GM18507 (cell line): Measurements from ENCODE around the gene NAA20.

Source experiments
- DNase-seq: peaks from one replicate; pipeline ENCODE4 v3.0.0; 2011; ENCODE audit warnings: low read depth; ENCODE audit not compliant: insufficient read length; ENCODE audit errors: extremely low spot score
- FAIRE-seq: peaks from 2 replicates; lab custom pipeline; 2011; peaks lifted over from hg19 to GRCh38; lab: Jason Lieb, UNC

NAA20 gene

DNA sequence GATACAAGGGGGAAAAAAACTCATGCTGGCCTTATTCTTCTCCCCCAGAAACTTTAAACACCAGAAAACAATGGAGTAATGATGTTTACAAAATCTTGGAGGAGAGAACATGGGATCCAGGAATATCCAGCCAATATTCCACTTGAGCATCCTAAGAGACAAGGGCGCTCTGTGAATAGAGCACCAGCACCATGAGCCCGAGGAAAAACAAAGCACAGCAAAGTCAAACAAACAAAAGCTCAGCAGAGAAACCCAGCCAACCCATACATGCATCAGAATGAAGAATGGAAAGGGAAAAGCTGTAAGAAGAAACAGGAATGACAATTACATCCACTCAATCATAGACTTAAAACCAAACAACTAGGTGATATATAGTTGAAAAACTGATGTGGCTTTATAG is 4.6 kb upstream of the NAA20 start:
- no peak for FAIRE-seq
- DNase-seq = no peak

DNA sequence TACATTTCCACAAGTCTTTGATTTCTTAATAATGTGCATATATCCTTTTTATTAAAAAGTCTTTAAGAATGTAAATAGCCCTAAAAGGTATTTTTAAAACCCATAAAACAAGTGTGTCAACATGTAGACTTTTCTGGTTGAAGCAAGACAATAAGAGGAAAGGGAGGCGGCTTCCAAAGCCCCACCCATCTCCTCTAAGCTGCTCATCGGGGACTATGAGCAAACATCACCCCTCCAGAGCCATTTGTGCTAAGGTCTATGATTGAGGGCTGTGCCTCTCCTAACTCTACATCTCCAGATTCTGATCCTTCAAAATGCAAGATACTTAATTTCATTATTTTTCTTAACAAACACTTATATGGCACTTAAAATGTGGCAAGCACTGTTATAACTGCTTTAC is 2.5 kb upstream of the NAA20 start:
- FAIRE-seq (no peak), DNase-seq (no peak)

DNA sequence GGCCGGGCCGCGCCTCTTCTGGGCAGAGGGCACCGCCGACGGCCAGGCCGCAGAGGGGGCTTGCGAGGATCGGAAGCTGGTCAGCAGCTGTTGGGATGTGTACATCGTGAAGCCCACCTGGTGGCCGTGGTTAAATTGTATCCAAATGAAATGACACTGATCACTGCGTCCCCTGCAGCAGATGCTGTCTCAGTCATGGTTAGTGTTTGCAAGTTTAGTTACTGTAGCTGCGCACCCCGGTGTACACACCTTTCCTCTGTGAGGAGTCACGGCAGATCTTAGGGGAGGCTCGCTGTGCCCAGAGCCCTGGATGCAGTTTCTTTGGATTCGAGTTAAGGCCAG is 653 bp downstream of the NAA20 start:
- FAIRE-seq (no peak), DNase-seq (no peak)

DNA sequence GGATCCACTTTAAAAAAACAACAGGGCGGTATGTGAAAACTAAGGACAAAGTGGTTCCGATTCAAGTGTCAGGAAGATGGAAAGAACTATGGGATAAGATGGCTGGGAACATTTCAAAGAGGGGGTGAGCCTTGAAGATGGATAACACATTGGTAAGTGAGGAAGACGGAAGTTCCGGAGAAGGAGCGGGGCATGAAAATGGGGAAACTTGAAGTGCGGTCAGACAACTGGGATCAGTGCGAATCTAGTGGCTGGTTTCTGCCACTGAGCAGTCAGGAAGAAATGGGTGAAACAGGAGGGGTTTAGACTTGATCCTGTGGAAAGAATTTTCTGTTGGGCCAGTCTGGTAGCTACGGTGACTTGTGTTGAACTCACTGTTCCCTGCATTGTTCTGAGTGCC is 1.2 kb downstream of the NAA20 start:
- DNase-seq = no peak
- FAIRE-seq = no peak

DNA sequence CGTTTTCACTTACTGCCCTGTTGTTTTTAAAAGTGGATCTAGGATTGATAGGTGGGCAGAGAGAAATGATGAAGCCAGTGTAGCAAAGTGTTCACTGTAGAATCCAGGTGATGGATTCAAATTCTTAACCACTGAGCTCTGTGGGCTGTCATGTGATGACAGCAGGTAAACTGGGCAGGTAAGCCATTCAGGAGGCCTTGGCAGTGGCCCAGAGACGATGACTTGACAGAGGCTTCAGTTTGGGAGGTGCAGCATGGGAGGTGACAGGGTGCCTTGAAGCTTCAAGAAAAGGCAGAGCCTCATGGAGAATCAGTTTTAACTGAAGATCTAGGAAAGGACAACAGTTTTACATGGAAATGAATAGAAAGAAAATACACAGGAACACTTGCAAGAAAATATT is 2.0 kb downstream of the NAA20 start:
- no peak for DNase-seq
- no peak for FAIRE-seq

DNA sequence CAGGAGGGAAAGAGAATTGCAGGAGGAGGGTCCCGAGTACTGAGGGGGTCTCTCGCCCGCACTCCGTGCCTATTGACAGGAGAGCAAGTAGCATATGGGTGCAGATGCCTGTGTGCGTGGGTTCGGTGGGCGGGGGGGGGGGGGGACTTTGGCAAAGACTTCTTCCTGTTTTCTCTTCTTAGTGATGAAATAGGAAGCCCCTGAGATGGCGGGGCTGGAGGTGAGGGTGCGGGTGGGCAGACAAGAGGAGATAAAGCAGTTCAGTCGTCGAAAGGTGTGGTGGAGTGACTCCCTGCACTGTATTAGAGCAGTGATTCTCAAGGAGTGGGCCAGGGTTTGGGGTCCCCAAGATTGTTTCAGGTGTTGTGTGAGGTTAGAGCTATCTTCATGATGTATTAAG is 3.7 kb downstream of the NAA20 start:
- FAIRE-seq = no peak

DNA sequence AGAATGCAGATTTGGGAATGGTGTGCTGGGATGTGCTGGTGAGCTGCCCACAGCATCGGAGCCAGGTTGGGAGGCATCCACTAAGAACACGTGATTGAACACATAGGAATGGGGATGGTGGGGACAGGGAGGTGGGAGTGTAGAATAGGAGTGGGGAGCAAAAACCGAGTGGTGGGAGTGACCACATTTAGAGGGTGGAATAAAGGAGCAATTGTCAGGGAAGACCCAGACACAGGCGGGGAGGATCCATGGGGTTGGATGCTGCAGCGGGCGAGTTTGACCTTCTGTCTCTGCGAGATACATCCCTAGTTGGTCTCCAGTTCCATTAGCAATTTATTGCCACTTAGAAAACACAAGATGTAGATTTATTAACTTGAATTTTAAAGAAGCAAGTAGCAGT is 4.7 kb downstream of the NAA20 start:
- DNase-seq = no peak
- no peak for FAIRE-seq

More for the DNA sequence above, 3.7 kb downstream of the NAA20 start:
- DNase-seq = no peak

DNA sequence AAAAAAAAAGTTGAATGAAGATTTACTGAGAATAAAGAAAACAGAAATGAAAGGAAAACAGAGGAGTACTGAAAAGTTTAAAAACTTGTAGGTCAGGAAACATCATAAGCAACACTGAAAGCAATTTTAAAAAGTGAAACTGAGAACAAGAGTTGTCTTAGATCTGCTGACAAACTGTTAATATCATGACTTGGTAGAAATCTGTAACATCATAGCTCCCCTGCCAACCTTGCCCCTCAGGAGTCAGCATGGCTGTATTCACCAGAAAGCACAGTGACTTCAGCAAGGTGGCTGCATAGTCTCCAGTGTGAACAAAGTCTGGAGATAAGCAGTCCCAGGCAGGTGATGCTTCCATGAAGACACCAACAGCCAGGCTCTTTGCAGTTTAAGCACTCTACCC is 5.3 kb downstream of the NAA20 start:
- FAIRE-seq (peak; percentile 49), DNase-seq (no peak)

DNA sequence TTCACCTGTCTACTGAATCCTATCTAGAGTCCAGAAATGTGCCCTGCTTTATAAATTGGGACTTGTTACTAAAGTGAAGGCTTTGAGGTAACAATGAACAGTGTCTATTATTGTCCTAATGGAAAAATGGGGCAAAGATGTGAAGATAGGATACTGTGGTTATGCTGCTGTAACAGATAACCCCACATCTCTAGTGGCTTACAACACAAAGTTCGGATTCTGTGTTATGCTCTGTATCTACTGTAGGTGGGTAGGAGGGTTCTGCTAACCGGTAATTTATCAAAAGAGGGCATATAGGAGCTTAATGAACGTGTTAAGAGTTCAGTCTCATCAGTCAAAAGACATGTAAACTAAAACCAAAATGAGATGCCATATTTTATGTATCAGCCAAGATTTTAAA is 6.2 kb downstream of the NAA20 start:
- FAIRE-seq (no peak), DNase-seq (no peak)

DNA sequence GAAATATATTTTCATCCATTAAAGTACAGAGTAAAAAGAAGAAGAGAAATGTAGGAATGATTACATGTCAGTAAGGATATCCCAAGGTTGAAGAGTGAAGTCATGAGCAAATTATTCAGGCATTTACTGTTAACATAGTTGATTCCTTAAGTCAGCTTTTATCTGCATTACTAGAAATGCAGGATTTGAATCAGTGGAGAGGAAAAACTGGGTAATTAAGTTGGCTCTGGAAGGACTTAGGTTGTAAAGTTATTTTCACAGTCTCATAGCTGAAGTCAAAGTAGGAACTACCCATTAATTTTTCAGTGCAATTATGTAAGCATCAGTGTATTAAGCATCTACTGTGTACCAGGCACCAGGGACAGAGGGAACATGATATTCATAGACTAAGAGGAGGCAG is 7.8 kb downstream of the NAA20 start:
- no peak for DNase-seq
- no peak for FAIRE-seq

DNA sequence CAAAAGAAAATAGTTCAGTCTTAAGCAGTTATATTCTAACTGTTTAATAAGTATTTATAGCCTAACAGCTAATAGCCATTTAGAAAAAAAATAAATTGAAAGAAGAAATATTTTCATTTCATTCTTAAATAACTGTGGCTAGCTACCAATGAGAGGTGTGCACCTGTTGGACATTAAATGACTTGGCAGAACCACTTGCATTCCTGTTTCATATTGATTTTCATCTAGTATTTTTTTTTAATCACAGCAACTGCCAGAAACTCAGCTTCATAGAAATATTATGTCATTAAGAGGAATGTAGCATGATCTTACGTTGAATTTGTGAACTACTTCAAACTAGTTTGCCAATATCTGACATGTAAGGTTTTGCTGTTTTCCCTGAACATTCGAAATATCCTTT is 10.1 kb downstream of the NAA20 start:
- FAIRE-seq (no peak), DNase-seq (no peak)

DNA sequence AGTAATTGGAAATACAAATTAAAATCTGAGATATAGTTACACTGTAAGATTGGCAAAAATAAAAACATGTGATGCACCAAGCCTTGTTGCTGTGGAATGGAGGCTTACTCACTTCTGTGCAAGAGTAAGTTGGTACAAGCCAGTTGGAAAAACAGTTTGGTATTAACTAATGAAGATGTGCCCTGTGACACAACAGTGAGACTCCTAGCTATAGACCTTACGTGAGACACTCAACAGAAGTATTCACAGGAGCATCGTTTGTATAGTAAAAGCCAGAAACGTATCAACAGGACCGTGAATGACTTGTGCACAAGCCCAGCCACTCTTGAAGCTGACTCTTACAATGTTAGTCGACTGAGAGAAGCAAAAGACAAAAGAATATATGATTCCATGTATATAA is 14.6 kb downstream of the NAA20 start:
- no peak for DNase-seq

DNA sequence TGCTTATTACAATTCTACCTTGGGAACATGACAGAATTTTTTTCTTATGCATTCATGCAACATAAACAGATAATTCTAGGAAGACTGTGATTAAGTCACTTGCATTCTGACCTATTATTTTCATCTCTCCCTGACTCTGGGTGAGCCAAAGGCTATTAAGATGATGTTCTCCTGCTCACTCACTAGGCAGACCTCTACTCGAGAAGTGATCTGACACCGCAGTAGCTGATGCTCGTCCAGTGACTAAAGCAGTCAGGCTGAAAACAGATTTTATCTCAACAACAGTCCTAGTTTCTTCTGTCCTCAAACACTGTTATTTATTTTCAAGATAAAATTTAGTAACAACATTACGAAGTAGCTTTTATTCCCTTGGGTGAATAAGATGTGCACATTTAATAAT is 17.3 kb downstream of the NAA20 start:
- DNase-seq (no peak), FAIRE-seq (no peak)

More for the DNA sequence above, 14.6 kb downstream of the NAA20 start:
- FAIRE-seq = no peak

DNA sequence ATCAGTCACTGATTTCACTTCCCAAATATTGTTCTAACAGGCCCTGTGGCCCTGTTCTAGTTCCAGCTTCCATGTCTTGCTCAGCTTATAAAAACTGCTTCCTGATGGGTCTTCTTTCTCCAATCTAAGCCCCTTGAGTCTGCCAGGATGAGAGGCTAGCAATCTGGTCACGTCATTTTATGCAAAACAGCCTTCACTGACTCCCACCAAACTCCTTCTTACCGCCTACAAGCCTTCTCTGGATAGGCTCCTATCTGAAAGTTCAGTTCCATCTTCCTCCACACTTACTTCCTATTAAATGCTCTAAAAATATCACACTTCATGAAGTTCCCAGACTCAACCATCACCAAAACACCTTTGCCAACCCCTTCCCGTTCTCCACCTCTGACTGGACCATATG is 19.6 kb downstream of the NAA20 start:
- FAIRE-seq (no peak), DNase-seq (no peak)

DNA sequence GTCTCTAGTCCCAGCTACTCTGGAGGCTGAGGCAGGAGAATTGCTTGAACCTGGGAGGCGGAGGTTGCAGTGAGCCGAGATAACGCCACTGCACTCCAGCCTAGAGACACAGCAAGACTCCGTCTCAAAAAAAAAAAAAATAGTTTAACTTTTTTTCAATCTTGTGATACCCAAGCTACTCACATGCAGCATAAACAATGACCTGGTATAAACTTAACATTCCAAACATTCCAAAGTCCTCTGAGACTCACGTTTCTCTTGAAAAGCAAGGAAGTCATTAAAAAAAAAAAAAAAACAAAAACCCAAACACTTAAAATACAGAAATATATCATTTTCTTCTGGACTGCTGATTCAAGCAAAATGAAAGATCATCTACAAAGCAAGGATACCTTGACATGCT is 20.8 kb downstream of the NAA20 start:
- DNase-seq (no peak), FAIRE-seq (no peak)

DNA sequence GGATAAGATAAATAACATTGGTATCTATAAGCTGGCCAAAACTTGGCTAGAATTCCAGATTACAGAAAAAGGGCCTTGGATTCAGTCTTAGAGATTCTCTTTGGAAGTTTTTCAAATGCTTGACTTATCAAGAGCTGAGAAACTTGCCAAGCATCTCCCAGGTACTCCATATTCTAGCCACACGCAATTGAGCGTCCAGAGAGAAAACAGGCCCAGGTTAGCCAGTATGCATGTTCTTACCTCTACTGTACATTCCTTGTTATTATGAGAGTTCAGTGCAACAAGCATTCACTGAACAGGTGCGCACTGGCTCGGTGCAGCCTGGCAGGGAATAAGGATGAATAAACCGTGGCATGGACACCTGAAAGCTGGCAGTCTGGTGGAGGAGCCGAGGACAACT is 21.4 kb downstream of the NAA20 start:
- FAIRE-seq (no peak), DNase-seq (no peak)

DNA sequence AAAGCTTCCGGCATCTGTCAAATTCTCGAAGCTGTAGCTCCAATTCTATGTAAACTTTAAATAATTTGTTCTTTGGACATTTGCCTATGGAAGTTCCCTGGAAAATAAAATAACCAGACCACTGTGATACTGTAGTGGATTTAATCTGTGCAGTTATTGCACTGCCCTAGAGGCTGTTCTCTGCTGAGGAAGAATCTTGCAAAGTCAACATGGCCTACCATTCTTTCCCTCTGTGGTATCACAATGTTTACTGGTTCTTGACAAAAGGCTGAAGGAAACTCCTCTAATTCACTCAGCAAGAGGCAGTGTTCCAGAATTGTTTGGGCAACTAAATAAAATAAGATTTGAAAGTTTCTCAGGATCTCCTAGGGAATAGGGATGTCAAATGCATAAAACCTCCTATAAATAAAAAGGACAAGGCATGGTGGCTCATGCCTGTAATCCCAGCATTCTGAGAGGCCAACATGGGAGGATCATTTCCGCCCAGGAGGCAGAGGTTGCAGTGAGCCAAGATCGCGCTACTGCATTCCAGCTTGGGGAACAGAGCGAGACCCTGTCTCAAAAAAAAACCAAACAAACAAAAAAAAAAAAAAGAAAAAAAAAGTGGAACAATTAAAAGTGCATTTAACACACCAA is 22.7 kb downstream of the NAA20 start:
- DNase-seq (no peak), FAIRE-seq (no peak)

DNA sequence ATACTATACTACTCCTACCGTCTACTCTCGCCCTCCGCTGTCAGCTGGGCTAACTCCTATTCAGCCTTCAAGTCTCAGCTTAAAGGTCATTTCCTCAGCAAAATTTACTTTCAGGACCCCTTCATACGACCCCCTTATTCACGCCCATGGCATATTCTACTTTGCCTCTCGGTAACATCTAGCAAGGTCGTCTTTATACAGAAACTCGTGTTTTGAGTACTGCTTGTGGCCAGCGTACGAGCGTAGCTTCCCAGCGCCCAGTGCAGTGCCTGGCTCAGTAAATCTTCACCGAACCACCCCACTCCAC is 34.6 kb downstream of the NAA20 start:
- no peak for DNase-seq
- no peak for FAIRE-seq

DNA sequence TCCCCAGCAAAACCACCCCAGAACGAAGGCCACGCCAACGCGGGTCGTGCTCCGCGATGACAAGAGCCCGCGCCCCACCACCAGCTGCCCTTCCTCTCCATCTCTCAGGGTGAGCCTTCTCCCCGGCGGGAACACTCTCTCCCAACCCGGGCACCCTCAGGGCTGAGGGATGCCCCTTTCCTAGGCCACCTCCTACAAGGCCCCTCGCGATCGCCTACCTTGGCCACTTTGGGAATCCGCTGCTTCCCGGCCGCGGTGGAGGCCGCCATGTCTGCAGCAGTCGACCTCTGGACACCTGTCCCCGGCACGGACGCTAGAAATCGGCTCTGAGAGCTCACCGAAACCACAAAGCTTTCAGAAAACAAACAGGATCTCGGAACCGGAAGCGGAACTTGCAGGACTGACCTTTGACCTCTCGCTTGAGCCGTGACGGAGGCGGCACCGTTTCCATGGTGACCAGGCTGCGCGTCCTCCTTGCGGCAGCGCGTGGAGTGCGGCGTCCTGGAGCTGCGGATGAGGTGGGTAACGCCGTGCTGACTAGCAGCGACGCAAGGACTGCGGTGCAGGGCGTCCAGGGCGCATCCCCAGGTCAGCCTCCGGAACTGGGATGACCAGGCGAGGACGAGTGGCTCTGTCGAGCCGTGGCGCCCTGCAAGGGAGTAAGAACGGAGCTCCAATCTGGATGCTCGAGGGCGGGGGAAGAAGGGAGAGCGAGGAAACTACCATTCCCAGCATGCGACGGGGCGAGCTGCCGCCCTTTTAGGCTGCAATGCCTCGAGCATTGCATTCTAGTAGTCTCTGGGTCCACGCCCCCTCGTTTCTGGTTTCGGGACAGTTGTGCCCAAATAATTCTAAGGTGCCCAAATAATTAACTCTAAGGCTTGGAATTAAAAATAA is 35.2 kb downstream of the NAA20 start, which contains the start of the genes CFAP61 and CRNKL1:
Gene CFAP61, plus strand, starts transcription at position 459 of the 897 bp plus-strand sequence. CDS start 4,122 bp downstream, outside the sequence.
Gene CRNKL1, minus strand, starts transcription at position 393 of the 897 bp plus-strand sequence. Its CDS starts 124 bp downstream, at position 269.
- DNase-seq (peak; percentile 84), FAIRE-seq (peak; percentile 99)

DNA sequence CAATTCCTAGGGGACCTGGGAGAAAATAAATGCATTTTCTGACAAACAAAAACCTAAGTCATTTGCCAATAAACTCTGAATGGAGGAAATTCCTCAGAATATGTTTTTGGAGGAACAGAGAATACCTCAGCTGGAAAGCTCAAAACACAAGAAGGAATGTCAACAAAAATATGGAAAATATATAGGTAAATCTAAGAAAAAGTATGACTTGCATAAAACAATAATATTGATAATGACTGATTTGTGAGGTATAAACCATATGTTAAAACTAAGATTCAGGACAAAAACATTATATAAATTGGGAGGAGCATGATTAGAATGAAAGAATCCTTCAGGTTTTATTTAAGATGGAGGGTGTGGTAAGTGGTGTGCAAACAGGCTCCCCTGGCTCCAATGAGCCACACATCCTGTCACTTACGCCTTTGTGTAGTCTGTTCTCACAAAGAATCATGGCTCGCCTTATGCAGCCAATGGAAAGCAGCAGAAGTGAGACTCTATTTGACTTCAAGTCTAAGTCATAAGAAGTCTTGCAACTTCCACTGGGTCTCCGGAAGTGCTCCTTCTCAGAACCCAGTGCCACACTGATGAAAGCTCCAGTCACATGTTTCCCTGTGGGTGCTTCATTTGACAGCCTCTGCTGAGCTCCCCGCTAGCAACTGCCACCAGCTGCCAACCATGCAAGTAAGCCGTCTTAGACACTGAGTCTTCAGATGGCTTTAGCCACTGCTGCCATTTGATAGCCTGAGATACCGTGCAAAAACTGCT is 43.3 kb downstream of the NAA20 start:
- DNase-seq = no peak
- FAIRE-seq = no peak
